WTC11 (cell line): ENCODE results near the gene KPNA2. TPM values are rescaled to one million over a fixed set of nuclear protein-coding genes. Genes with fewer than 3 reads are reported as not detected.
A peak's percentile ranks its signal among the peaks of the same experiment; 100 is the strongest.

ENCODE experiments used
- AR ChIP-seq: fragments of 250-450 bp; sonication (Bioruptor Pico); IDR thresholded peaks from 2 replicates; pipeline ENCODE4 v1.9.0; 2021; ENCODE audit warnings: mild to moderate bottlenecking
- CBFB ChIP-seq: sonication (generic); formaldehyde crosslinking; IDR thresholded peaks from 2 replicates; pipeline ENCODE4 v1.8.1; 2022; ENCODE audit warnings: mild to moderate bottlenecking, low read depth, missing genetic modification reagents
- E2F5 ChIP-seq: sonication (generic); formaldehyde crosslinking; IDR thresholded peaks from 2 replicates; pipeline ENCODE4 v1.8.1; 2022; ENCODE audit warnings: mild to moderate bottlenecking, moderate library complexity, missing genetic modification reagents
- EMX1 ChIP-seq: fragments of 250-450 bp; sonication (Bioruptor Pico); IDR thresholded peaks from 2 replicates; pipeline ENCODE4 v1.8.0; 2021; ENCODE audit warnings: mild to moderate bottlenecking
- ESRRA ChIP-seq: sonication (generic); formaldehyde crosslinking; IDR thresholded peaks from 2 replicates; pipeline ENCODE4 v1.8.1; 2022; ENCODE audit warnings: mild to moderate bottlenecking, missing genetic modification reagents, borderline replicate concordance
- FOXJ3 ChIP-seq: sonication (generic); formaldehyde crosslinking; IDR thresholded peaks from 2 replicates; pipeline ENCODE4 v1.9.0; 2021; ENCODE audit warnings: missing genetic modification reagents, mild to moderate bottlenecking, borderline replicate concordance
- FOXP1 ChIP-seq: sonication (generic); formaldehyde crosslinking; IDR thresholded peaks from 2 replicates; pipeline ENCODE4 v1.8.0; 2022; ENCODE audit warnings: missing genetic modification reagents, mild to moderate bottlenecking, moderate library complexity, borderline replicate concordance
- GRHL2 ChIP-seq: fragments of 250-450 bp; sonication (Bioruptor Pico); IDR thresholded peaks from 2 replicates; pipeline ENCODE4 v1.8.0; 2022; ENCODE audit warnings: mild to moderate bottlenecking, moderate library complexity; ENCODE audit not compliant: insufficient replicate concordance, severe bottlenecking
- HMGA2 ChIP-seq: fragments of 250-450 bp; sonication (Bioruptor Pico); IDR thresholded peaks from 2 replicates; pipeline ENCODE4 v1.4.0; 2021; ENCODE audit warnings: mild to moderate bottlenecking, moderate library complexity
- IRF1 ChIP-seq: sonication (generic); formaldehyde crosslinking; IDR thresholded peaks from 2 replicates; pipeline ENCODE4 v1.8.0; 2023; ENCODE audit warnings: missing genetic modification reagents
- JUN ChIP-seq: sonication (generic); formaldehyde crosslinking; IDR thresholded peaks from 2 replicates; pipeline ENCODE4 v1.8.0; 2023; ENCODE audit warnings: mild to moderate bottlenecking, missing genetic modification reagents
- NFE2L1 ChIP-seq: sonication (generic); formaldehyde crosslinking; IDR thresholded peaks from 2 replicates; pipeline ENCODE4 v1.8.1; 2023; ENCODE audit warnings: missing genetic modification reagents
- NFYB ChIP-seq: sonication (generic); formaldehyde crosslinking; conservative IDR thresholded peaks from 2 replicates; pipeline ENCODE4 v1.8.0; 2022; ENCODE audit warnings: low read depth, missing genetic modification reagents
- NR3C1 ChIP-seq: sonication (generic); formaldehyde crosslinking; conservative IDR thresholded peaks from 2 replicates; pipeline ENCODE4 v1.8.1; 2023; ENCODE audit warnings: low read depth, mild to moderate bottlenecking, missing genetic modification reagents
- OVOL2 ChIP-seq: fragments of 250-450 bp; sonication (Bioruptor Pico); IDR thresholded peaks from 2 replicates; pipeline ENCODE4 v1.9.0; 2021; ENCODE audit warnings: mild to moderate bottlenecking, borderline replicate concordance
- PRRX2 ChIP-seq: fragments of 250-450 bp; sonication (Bioruptor Pico); IDR thresholded peaks from 2 replicates; pipeline ENCODE4 v1.8.0; 2021; ENCODE audit warnings: mild to moderate bottlenecking
- SOX15 ChIP-seq: fragments of 250-450 bp; sonication (Bioruptor Pico); IDR thresholded peaks from 2 replicates; pipeline ENCODE4 v1.9.0; 2021; ENCODE audit warnings: mild to moderate bottlenecking
- SP1 ChIP-seq: sonication (generic); formaldehyde crosslinking; conservative IDR thresholded peaks from 2 replicates; pipeline ENCODE4 v1.8.1; 2022; ENCODE audit warnings: missing genetic modification reagents
- TEAD4 ChIP-seq: sonication (generic); formaldehyde crosslinking; IDR thresholded peaks from 2 replicates; pipeline ENCODE4 v1.8.0; 2022; ENCODE audit warnings: mild to moderate bottlenecking, missing genetic modification reagents
- TP53 ChIP-seq: sonication (generic); formaldehyde crosslinking; IDR thresholded peaks from 2 replicates; pipeline ENCODE4 v1.8.1; 2023; ENCODE audit warnings: mild to moderate bottlenecking, missing genetic modification reagents
- USF1 ChIP-seq: sonication (generic); formaldehyde crosslinking; IDR thresholded peaks from 2 replicates; pipeline ENCODE4 v1.8.0; 2022; ENCODE audit warnings: mild to moderate bottlenecking, missing genetic modification reagents
- ZBTB21 ChIP-seq: sonication (generic); formaldehyde crosslinking; IDR thresholded peaks from 2 replicates; pipeline ENCODE4 v1.8.1; 2023; ENCODE audit warnings: mild to moderate bottlenecking, missing genetic modification reagents, borderline replicate concordance
- ZMAT4 ChIP-seq: fragments of 250-450 bp; sonication (Bioruptor Pico); IDR thresholded peaks from 2 replicates; pipeline ENCODE4 v1.9.0; 2021; ENCODE audit warnings: mild to moderate bottlenecking
- ZNF219 ChIP-seq: sonication (generic); formaldehyde crosslinking; IDR thresholded peaks from 2 replicates; pipeline ENCODE4 v1.8.0; 2023; ENCODE audit warnings: missing genetic modification reagents, mild to moderate bottlenecking, borderline replicate concordance
- ZNF263 ChIP-seq: sonication (generic); formaldehyde crosslinking; IDR thresholded peaks from 2 replicates; pipeline ENCODE4 v1.8.1; 2022; ENCODE audit warnings: low read depth, mild to moderate bottlenecking, moderate library complexity, missing genetic modification reagents
- total RNA-seq: library from RNA; stranded (reverse); gene quantifications from 3 replicates; pipeline ENCODE4 v1.2.3, GENCODE V29; 2021
- TF ChIP-seq, protein P1 (sequence below): sonication (generic); formaldehyde crosslinking; IDR thresholded peaks from 2 replicates; pipeline ENCODE4 v1.8.0; 2022; ENCODE audit warnings: missing genetic modification reagents
- TF ChIP-seq, protein P2 (sequence below): fragments of 250-450 bp; sonication (Bioruptor Pico); IDR thresholded peaks from 2 replicates; pipeline ENCODE4 v1.9.0; 2021; ENCODE audit warnings: moderate library complexity, mild to moderate bottlenecking, inconsistent platforms, borderline replicate concordance

KPNA2 gene
- total RNA-seq, 1 experiment from 2014 or later = 466 TPM

DNA sequence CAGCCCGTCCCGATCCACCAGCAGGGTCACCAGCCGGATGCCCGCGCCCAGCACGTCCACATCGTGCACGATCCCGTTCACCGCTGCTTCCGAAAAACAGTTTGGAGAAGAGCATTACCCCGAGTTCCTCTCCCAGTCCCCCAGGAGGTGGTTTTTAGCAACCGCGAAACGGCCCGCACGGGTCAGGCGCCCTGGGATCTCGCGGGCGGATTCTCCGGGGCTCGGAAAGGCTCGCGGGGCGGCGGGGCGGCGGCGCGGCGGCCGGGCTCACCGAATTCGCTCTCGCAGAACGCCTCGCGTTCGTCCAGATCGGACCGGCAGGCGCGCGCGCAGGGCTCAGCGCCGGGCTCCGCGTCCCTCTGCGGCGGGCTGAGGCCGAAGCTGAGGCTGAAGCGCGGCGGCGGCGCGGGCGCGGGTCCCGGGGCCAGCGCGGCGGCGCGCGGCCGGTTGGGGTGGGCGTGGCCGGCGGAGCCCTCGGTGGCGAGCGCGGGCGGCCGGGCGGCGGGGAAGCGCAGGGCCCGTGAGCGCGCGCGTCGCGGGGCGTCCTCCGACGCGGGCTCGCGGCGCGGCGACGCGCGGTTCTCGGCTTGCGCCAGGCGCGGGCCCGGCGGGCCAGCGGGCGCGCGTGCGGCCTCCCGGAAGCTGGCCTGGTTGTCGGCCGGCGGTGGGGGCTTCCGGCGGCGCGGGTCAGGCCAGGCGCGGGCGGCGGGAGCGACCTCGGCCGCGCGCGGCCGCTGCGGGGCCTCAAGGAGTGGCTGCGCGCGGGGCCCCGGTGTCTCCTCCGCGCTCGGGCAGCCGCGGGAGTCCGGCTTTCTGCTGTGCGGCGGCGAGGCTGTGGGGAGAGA is 42.2 kb upstream of the KPNA2 start (continued):
- TF ChIP-seq, protein P1, sequence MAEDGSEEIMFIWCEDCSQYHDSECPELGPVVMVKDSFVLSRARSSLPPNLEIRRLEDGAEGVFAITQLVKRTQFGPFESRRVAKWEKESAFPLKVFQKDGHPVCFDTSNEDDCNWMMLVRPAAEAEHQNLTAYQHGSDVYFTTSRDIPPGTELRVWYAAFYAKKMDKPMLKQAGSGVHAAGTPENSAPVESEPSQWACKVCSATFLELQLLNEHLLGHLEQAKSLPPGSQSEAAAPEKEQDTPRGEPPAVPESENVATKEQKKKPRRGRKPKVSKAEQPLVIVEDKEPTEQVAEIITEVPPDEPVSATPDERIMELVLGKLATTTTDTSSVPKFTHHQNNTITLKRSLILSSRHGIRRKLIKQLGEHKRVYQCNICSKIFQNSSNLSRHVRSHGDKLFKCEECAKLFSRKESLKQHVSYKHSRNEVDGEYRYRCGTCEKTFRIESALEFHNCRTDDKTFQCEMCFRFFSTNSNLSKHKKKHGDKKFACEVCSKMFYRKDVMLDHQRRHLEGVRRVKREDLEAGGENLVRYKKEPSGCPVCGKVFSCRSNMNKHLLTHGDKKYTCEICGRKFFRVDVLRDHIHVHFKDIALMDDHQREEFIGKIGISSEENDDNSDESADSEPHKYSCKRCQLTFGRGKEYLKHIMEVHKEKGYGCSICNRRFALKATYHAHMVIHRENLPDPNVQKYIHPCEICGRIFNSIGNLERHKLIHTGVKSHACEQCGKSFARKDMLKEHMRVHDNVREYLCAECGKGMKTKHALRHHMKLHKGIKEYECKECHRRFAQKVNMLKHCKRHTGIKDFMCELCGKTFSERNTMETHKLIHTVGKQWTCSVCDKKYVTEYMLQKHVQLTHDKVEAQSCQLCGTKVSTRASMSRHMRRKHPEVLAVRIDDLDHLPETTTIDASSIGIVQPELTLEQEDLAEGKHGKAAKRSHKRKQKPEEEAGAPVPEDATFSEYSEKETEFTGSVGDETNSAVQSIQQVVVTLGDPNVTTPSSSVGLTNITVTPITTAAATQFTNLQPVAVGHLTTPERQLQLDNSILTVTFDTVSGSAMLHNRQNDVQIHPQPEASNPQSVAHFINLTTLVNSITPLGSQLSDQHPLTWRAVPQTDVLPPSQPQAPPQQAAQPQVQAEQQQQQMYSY (CRISPR knock-in tag) = no peak
- TF ChIP-seq AR (CRISPR knock-in tag) = no peak
- no peak for TF ChIP-seq JUN
- no peak for TF ChIP-seq USF1 (CRISPR knock-in tag)
- TF ChIP-seq CBFB (CRISPR knock-in tag) = no peak
- no peak for TF ChIP-seq HMGA2 (CRISPR knock-in tag)
- no peak for TF ChIP-seq NR3C1
- TF ChIP-seq, protein P2, sequence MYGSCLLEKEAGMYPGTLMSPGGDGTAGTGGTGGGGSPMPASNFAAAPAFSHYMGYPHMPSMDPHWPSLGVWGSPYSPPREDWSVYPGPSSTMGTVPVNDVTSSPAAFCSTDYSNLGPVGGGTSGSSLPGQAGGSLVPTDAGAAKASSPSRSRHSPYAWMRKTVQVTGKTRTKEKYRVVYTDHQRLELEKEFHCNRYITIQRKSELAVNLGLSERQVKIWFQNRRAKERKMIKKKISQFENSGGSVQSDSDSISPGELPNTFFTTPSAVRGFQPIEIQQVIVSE (CRISPR knock-in tag) = no peak
- TF ChIP-seq TEAD4 (CRISPR knock-in tag) = no peak
- no peak for TF ChIP-seq IRF1 (CRISPR knock-in tag)
- no peak for TF ChIP-seq ZMAT4 (CRISPR knock-in tag)
- no peak for TF ChIP-seq GRHL2 (CRISPR knock-in tag)
- TF ChIP-seq SP1 (CRISPR knock-in tag) = peak; percentile 50; the same call in 1 of the 2 replicates
- no peak for TF ChIP-seq ESRRA
- TF ChIP-seq SOX15 = no peak
- TF ChIP-seq NFYB (CRISPR knock-in tag) = no peak
- no peak for TF ChIP-seq PRRX2
- TF ChIP-seq ZNF263 (CRISPR knock-in tag) = no peak
- TF ChIP-seq EMX1 (CRISPR knock-in tag) = no peak
- TF ChIP-seq E2F5 (CRISPR knock-in tag) = 0 out of 2 replicates have a peak, but pooled peaks have one; percentile 59
- TF ChIP-seq FOXP1 (CRISPR knock-in tag) = 0 out of 2 replicates have a peak, but pooled peaks have one; percentile 28
- TF ChIP-seq FOXJ3 = no peak
- TF ChIP-seq TP53 (CRISPR knock-in tag) = no peak
- TF ChIP-seq NFE2L1 (CRISPR knock-in tag) = no peak
- no peak for TF ChIP-seq ZBTB21 (CRISPR knock-in tag)
- no peak for TF ChIP-seq ZNF219 (CRISPR knock-in tag)
- TF ChIP-seq OVOL2 (CRISPR knock-in tag) = no peak
